Smooth muscle cell (in vitro differentiated cells): Measurements from ENCODE around the gene AOC2. TPM values are rescaled to one million over a fixed set of nuclear protein-coding genes. Genes with fewer than 3 reads are reported as not detected.
"Not testable (repeated sequence)": the region's sequence is repeated elsewhere in the genome, so short reads cannot be mapped to it uniquely, and the experiment has no call there.

Experiments
- DNase-seq: peaks from one replicate; lab custom pipeline; 2025; ENCODE audit not compliant: unreplicated experiment; lab: John Stamatoyannopoulos, UW
- H2AFZ ChIP-seq: fragments of 200-600 bp; sonication (generic); 2 replicates; pipeline ENCODE4 v1.6.0; 2016; ENCODE audit warnings: antibody characterized with exemption, low read depth, mild to moderate bottlenecking
- H3F3A ChIP-seq: fragments of 200-600 bp; sonication (generic); 2 replicates; pipeline ENCODE4 v1.6.0; 2017; ENCODE audit warnings: antibody characterized with exemption, low read depth
- H3K27ac ChIP-seq: fragments of 200-600 bp; sonication (generic); 2 replicates; pipeline ENCODE4 v1.5.1; 2016; ENCODE audit warnings: low read depth, mild to moderate bottlenecking
- H3K27me3 ChIP-seq: fragments of 200-600 bp; sonication (generic); 2 replicates; pipeline ENCODE4 v1.6.1; 2016; ENCODE audit warnings: low read depth, mild to moderate bottlenecking
- H3K36me3 ChIP-seq: fragments of 200-600 bp; sonication (generic); 2 replicates; pipeline ENCODE4 v1.5.1; 2016; ENCODE audit warnings: low read depth
- H3K4me1 ChIP-seq: fragments of 200-600 bp; sonication (generic); 2 replicates; pipeline ENCODE4 v1.5.1; 2016; ENCODE audit warnings: low read depth
- H3K4me2 ChIP-seq: fragments of 200-600 bp; sonication (generic); 2 replicates; pipeline ENCODE4 v1.6.0; 2016; ENCODE audit warnings: mild to moderate bottlenecking
- H3K4me3 ChIP-seq: fragments of 200-600 bp; sonication (generic); 2 replicates; pipeline ENCODE4 v1.5.1; 2016; ENCODE audit warnings: mild to moderate bottlenecking
- H3K79me2 ChIP-seq: fragments of 200-600 bp; sonication (generic); 2 replicates; pipeline ENCODE4 v1.6.0; 2016; ENCODE audit warnings: low read depth, mild to moderate bottlenecking
- H3K9ac ChIP-seq: fragments of 200-600 bp; sonication (generic); 2 replicates; pipeline ENCODE4 v1.6.0; 2016; ENCODE audit warnings: low read depth
- H3K9me3 ChIP-seq: fragments of 200-600 bp; sonication (generic); replicated peaks from 2 replicates; pipeline ENCODE4 v1.5.1; 2016; ENCODE audit warnings: low read depth
- H4K20me1 ChIP-seq: fragments of 200-600 bp; sonication (generic); 2 replicates; pipeline ENCODE4 v1.6.0; 2016; ENCODE audit warnings: low read depth
- WGBS: methylation state at CpG from one replicate; pipeline ENCODE4 v1.1.7; 2016; ENCODE audit warnings: low lambda C conversion rate; 5-methylcytosine and 5-hydroxymethylcytosine counted together
- polyA plus RNA-seq: library from polyadenylated mRNA; unstranded; fragments of >200 nt; fragmentation: Nextera tagmentation; extraction: Ambion mirVana; gene quantifications from 2 replicates; pipeline ENCODE4 v1.2.1, GENCODE V29; 2016
- total RNA-seq: library from RNA; depleted of rRNA; stranded (reverse); fragments of >200 nt; gene quantifications from 2 replicates; pipeline ENCODE4 v1.2.3, GENCODE V29; 2014
- TF ChIP-seq, protein P1 (sequence below): fragments of 200-600 bp; sonication (generic); IDR thresholded peaks from 2 replicates; pipeline ENCODE4 v1.5.1; 2017; ENCODE audit warnings: borderline replicate concordance, mild to moderate bottlenecking, antibody characterized with exemption; ENCODE audit not compliant: insufficient read depth, poor library complexity, severe bottlenecking

The AOC2 gene
- total and polyA plus RNA-seq, 2 experiments from 2014 or later: 0.91 to 2.3 TPM

DNA sequence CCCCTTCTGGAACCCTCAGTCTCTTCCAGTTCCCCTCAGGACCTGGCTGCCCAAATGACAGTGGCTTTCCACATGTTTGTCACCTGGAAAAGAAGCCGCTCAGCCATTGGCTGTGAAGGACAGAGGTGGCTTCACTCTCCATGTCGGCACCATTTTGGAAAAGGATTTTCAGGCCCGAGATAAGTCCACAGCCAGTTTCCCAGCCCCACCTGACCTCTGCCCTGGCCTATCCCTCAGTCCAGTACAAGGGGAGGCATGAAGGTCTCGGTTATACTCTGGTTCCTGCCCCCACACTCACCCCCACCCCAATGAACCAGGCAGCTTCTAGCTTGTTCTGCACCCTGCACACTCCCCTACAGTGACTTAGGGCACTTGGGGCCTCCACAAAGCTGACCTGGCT is 21.8 kb downstream of the AOC2 start:
- 93% methylated on average over 4 of the region's 4 CpGs for WGBS

DNA sequence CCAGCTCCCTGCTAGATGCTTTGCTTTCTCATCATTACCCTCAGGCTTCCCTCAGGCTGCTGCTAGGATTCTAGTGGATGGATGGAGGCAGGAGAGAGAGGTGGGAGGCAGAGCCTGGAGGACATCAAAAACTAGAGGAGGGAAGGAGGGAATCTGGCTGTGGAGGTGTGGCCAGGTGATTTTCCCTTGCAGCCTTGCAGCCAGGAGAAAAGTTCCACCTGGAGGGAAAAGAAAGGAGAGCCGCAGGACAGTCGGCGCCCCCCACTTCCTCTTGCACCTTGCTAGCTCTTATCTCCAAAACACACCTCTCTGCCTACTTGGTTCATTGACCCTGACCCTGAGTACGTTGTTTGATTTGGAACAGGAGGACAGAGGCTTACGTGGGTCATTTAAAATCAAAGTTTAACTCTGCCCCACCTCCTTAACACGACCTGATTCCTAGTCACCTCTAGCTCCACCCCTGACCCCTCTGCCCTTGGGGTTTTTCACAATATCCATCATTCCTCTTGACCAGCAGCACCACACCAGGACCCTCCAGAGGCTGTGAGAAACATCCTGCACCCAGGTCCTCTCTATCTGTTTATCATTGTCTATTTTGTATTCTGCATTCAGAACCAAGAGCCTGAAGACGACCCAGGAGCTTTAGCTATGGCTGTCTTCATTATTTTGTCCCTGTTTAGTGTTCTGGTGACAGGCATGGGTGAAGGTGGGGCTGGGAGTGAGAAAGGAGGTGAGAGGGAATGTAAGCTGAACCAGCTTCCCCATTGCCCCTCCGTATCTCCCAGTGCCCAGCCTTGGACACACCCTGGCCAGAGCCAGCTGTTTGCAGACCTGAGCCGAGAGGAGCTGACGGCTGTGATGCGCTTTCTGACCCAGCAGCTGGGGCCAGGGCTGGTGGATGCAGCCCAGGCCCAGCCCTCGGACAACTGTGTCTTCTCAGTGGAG is 22.5 kb downstream of the AOC2 start:
- no peak overlapping the region for H3K4me3 ChIP-seq
- no peak overlapping the region for H3K27ac ChIP-seq
- 87% methylated on average over 12 of the region's 12 CpGs for WGBS
- H3K4me1 ChIP-seq: no peaks in the 10 kb centered on the region
- no peak overlapping the region for H2AFZ ChIP-seq
- no peak for DNase-seq
- H3F3A ChIP-seq: no peaks in the 10 kb centered on the region
- H3K27me3 ChIP-seq: no peaks in the 10 kb centered on the region
- H3K9me3 ChIP-seq: peaks cover 6% of the 10 kb centered on the region
- no peak overlapping the region for H3K4me2 ChIP-seq
- H3K79me2 ChIP-seq: no peaks in the 10 kb centered on the region
- TF ChIP-seq, protein P1, sequence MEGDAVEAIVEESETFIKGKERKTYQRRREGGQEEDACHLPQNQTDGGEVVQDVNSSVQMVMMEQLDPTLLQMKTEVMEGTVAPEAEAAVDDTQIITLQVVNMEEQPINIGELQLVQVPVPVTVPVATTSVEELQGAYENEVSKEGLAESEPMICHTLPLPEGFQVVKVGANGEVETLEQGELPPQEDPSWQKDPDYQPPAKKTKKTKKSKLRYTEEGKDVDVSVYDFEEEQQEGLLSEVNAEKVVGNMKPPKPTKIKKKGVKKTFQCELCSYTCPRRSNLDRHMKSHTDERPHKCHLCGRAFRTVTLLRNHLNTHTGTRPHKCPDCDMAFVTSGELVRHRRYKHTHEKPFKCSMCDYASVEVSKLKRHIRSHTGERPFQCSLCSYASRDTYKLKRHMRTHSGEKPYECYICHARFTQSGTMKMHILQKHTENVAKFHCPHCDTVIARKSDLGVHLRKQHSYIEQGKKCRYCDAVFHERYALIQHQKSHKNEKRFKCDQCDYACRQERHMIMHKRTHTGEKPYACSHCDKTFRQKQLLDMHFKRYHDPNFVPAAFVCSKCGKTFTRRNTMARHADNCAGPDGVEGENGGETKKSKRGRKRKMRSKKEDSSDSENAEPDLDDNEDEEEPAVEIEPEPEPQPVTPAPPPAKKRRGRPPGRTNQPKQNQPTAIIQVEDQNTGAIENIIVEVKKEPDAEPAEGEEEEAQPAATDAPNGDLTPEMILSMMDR: no peak
- H3K9ac ChIP-seq: no peak overlapping the region
- no peaks in the 10 kb centered on the region for H3K36me3 ChIP-seq
- no peaks in the 10 kb centered on the region for H4K20me1 ChIP-seq

More for the DNA sequence above, 21.8 kb downstream of the AOC2 start:
- TF ChIP-seq, protein P1: no peak
- H3K27me3 ChIP-seq: no peaks in the 10 kb centered on the region
- H3K79me2 ChIP-seq: no peaks in the 10 kb centered on the region
- no peak overlapping the region for H3K4me2 ChIP-seq
- no peak overlapping the region for H3K9ac ChIP-seq
- DNase-seq: no peak
- no peak overlapping the region for H2AFZ ChIP-seq
- H3F3A ChIP-seq: no peaks in the 10 kb centered on the region
- H3K27ac ChIP-seq: no peak overlapping the region
- H3K36me3 ChIP-seq: no peaks in the 10 kb centered on the region
- no peaks in the 10 kb centered on the region for H3K4me1 ChIP-seq
- no peak overlapping the region for H3K4me3 ChIP-seq
- no peaks in the 10 kb centered on the region for H4K20me1 ChIP-seq
- peaks cover 6% of the 10 kb centered on the region for H3K9me3 ChIP-seq

DNA sequence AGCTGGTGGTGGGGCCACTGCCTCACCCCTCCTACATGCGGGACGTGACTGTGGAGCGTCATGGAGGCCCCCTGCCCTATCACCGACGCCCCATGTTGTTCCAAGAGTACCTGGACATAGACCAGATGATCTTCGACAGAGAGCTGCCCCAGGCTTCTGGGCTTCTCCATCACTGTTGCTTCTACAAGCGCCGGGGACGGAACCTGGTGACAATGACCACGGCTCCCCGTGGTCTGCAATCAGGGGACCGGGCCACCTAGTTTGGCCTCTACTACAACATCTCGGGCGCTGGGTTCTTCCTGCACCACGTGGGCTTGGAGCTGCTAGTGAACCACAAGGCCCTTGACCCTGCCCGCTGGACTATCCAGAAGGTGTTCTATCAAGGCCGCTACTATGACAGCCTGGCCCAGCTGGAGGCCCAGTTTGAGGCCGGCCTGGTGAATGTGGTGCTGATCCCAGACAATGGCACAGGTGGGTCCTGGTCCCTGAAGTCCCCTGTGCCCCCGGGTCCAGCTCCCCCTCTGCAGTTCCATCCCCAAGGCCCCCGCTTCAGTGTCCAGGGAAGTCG is 23.4 kb downstream of the AOC2 start:
- H3K4me1 ChIP-seq, H4K20me1 ChIP-seq, H3F3A ChIP-seq, H3K27ac ChIP-seq, H3K9me3 ChIP-seq, H3K9ac ChIP-seq, H2AFZ ChIP-seq, H3K27me3 ChIP-seq, H3K4me3 ChIP-seq, H3K4me2 ChIP-seq, H3K36me3 ChIP-seq, DNase-seq, H3K79me2 ChIP-seq: not testable (repeated sequence)
- WGBS: 97% methylated on average over 19 of the region's 21 CpGs

DNA sequence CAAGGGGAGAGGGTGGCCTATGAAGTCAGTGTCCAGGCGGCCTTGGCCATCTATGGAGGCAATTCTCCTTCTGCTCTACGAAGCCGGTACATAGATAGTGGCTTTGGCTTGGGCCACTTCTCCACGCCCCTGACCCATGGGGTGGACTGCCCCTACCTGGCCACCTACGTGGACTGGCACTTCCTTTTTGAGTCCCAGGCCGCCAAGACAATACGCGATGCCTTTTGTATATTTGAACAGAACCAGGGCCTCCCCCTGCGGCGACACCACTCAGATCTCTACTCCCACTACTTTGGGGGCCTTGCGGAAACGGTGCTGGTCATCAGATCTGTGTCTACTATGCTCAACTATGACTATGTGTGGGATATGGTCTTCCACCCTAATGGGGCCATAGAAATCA is 24.0 kb downstream of the AOC2 start:
- H3K4me3 ChIP-seq: no peak overlapping the region
- no peaks in the 10 kb centered on the region for H3K79me2 ChIP-seq
- WGBS: 93% methylated on average over 12 of the region's 12 CpGs
- H3K27ac ChIP-seq: no peak overlapping the region
- no peaks in the 10 kb centered on the region for H4K20me1 ChIP-seq
- H3K9ac ChIP-seq: no peak overlapping the region
- peaks cover 6% of the 10 kb centered on the region for H3K9me3 ChIP-seq
- no peaks in the 10 kb centered on the region for H3K4me1 ChIP-seq
- no peak overlapping the region for H2AFZ ChIP-seq
- TF ChIP-seq, protein P1: no peak
- DNase-seq: no peak
- H3F3A ChIP-seq: no peaks in the 10 kb centered on the region
- H3K4me2 ChIP-seq: no peak overlapping the region
- H3K27me3 ChIP-seq: no peaks in the 10 kb centered on the region
- no peaks in the 10 kb centered on the region for H3K36me3 ChIP-seq
